Endodermal cell (in vitro differentiated cells): Measurements from ENCODE around the gene CCNI2. TPM values are rescaled to one million over a fixed set of nuclear protein-coding genes. Genes with fewer than 3 reads are reported as not detected.

Source experiments
- DNase-seq: peaks from one replicate; pipeline ENCODE4 v3.0.0-alpha.2; 2017
- H3K27ac ChIP-seq: 2 replicates; pipeline ENCODE4 v1.5.1; 2013; ENCODE audit warnings: mild to moderate bottlenecking, low read depth, low read length, moderate library complexity
- H3K27me3 ChIP-seq: 2 replicates; pipeline ENCODE4 v1.6.1; 2013; ENCODE audit warnings: mild to moderate bottlenecking, low read length, moderate library complexity; ENCODE audit not compliant: insufficient read depth, control insufficient read depth, poor library complexity, severe bottlenecking
- H3K36me3 ChIP-seq: 2 replicates; pipeline ENCODE4 v1.7.0; 2013; ENCODE audit warnings: mild to moderate bottlenecking, low read length, moderate library complexity; ENCODE audit not compliant: control insufficient read depth, insufficient read depth
- H3K4me1 ChIP-seq: one replicate; pipeline ENCODE4 v1.7.0; 2013; ENCODE audit warnings: low read length; ENCODE audit not compliant: control insufficient read depth, insufficient read depth
- H3K4me3 ChIP-seq: 2 replicates; pipeline ENCODE4 v1.5.1; 2013; ENCODE audit warnings: mild to moderate bottlenecking, low read length, moderate library complexity
- H3K9ac ChIP-seq: 2 replicates; pipeline ENCODE4 v1.6.1; 2013; ENCODE audit warnings: mild to moderate bottlenecking, low read length, moderate library complexity; ENCODE audit not compliant: poor library complexity, severe bottlenecking; ENCODE audit errors: extremely low read depth
- H3K9me3 ChIP-seq: 2 replicates; pipeline ENCODE4 v1.6.1; 2013; ENCODE audit warnings: mild to moderate bottlenecking, low read length, moderate library complexity; ENCODE audit not compliant: control insufficient read depth
- H3K27ac Mint-ChIP-seq: 2 replicates; pipeline ENCODE4 v1.8.0; 2020; ENCODE audit warnings: mixed read lengths
- H3K27me3 Mint-ChIP-seq: 2 replicates; pipeline ENCODE4 v1.8.0; 2021; ENCODE audit warnings: mild to moderate bottlenecking, mixed read lengths; ENCODE audit not compliant: insufficient read depth
- H3K36me3 Mint-ChIP-seq: 2 replicates; pipeline ENCODE4 v1.8.0; 2020; ENCODE audit warnings: low read depth, mixed read lengths
- H3K4me1 Mint-ChIP-seq: 2 replicates; pipeline ENCODE4 v1.8.0; 2020; ENCODE audit warnings: mixed read lengths
- H3K4me3 Mint-ChIP-seq: 2 replicates; pipeline ENCODE4 v1.8.0; 2020; ENCODE audit warnings: mild to moderate bottlenecking, moderate library complexity, mixed read lengths
- H3K9me3 Mint-ChIP-seq: 2 replicates; pipeline ENCODE4 v1.8.0; 2020; ENCODE audit warnings: mild to moderate bottlenecking, mixed read lengths
- WGBS, 2 experiments: methylation state at CpG; one replicate each; pipeline versions ENCODE4 v1.1.5 to v1.1.7; 2013; ENCODE audit warnings: missing lambda C conversion rate in 2 of 2, mixed read lengths in 1 of 2; ENCODE audit not compliant: insufficient coverage in 1 of 2, insufficient read length in 1 of 2; 5-methylcytosine and 5-hydroxymethylcytosine counted together
- total RNA-seq, 2 donors: library from RNA; stranded (reverse); fragmentation: NEBNext Ultra II Directional in 1 of 2; extraction: Animal tissue kit (Norgen Biotek cat#: 25700) in 1 of 2; gene quantifications; 2 replicates in 1 of 2; 3 replicates in 1 of 2; pipeline ENCODE4 v1.2.1, GENCODE V29; 2021
- TF ChIP-seq, protein P1 (sequence below): fragments of 200-600 bp; sonication (generic); conservative IDR thresholded peaks from 2 replicates; pipeline ENCODE4 v1.5.0; 2021; ENCODE audit warnings: antibody characterized with exemption, mild to moderate bottlenecking

The CCNI2 gene
- total RNA-seq, 2 donors from 2014 or later: 1.2 to 1.3 TPM

- no peaks in the 10 kb centered on the region for H3K36me3 Mint-ChIP-seq
- H3K4me3 Mint-ChIP-seq: no peak overlapping the region
- H3K9me3 Mint-ChIP-seq: no peaks in the 10 kb centered on the region
- Histone ChIP-seq H3K9me3 (no peaks in the 10 kb centered on the region), H3K9ac (no peak overlapping the region), H3K4me3 (no peak overlapping the region), H3K27ac (no peak overlapping the region), H3K36me3 (no peaks in the 10 kb centered on the region), H3K27me3 (peaks cover 57% of the 10 kb centered on the region), H3K4me1 (no peaks in the 10 kb centered on the region)
- peaks cover 53% of the 10 kb centered on the region for H3K27me3 Mint-ChIP-seq
- TF ChIP-seq, protein P1, sequence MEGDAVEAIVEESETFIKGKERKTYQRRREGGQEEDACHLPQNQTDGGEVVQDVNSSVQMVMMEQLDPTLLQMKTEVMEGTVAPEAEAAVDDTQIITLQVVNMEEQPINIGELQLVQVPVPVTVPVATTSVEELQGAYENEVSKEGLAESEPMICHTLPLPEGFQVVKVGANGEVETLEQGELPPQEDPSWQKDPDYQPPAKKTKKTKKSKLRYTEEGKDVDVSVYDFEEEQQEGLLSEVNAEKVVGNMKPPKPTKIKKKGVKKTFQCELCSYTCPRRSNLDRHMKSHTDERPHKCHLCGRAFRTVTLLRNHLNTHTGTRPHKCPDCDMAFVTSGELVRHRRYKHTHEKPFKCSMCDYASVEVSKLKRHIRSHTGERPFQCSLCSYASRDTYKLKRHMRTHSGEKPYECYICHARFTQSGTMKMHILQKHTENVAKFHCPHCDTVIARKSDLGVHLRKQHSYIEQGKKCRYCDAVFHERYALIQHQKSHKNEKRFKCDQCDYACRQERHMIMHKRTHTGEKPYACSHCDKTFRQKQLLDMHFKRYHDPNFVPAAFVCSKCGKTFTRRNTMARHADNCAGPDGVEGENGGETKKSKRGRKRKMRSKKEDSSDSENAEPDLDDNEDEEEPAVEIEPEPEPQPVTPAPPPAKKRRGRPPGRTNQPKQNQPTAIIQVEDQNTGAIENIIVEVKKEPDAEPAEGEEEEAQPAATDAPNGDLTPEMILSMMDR: no peak
- 76 to 97% methylated on average over 3 to 4 of the region's 4 CpGs for WGBS, 2 experiments
- H3K27ac Mint-ChIP-seq: no peak overlapping the region
- H3K4me1 Mint-ChIP-seq: no peaks in the 10 kb centered on the region
- DNase-seq: no peak
Measured at GRCh38 chr5:132781029-132781428, 33.8 kb downstream of the CCNI2 start.

DNA sequence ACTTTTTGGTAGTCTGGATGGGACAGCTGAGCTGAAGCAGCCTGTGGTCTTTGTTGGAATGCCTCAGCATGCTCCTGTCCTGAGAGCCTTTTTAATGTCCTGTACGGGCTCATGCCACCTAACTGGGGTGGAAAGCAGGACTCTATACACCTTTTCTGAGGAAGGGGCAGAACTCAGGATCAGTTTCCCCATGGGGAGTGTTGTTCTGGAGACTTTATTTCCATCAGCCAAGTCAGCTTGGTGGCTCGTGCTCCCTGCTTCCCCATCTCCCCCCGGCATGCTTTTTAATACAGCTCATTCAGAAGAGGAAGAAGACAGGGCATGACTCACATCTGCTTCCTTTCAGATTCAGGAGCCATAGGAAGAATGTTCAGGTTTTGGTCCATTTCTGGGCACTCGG lies 34.9 kb downstream of the CCNI2 start:
- Mint-ChIP-seq H3K4me1 (peaks cover under 1% of the 10 kb centered on the region), H3K27ac (no peak overlapping the region), H3K4me3 (no peak overlapping the region), H3K27me3 (peaks cover 49% of the 10 kb centered on the region), H3K9me3 (no peaks in the 10 kb centered on the region), H3K36me3 (no peaks in the 10 kb centered on the region)
- Histone ChIP-seq H3K9ac (no peak overlapping the region), H3K9me3 (no peaks in the 10 kb centered on the region), H3K27ac (no peak overlapping the region), H3K4me1 (no peaks in the 10 kb centered on the region), H3K4me3 (no peak overlapping the region), H3K27me3 (peaks cover 55% of the 10 kb centered on the region), H3K36me3 (no peaks in the 10 kb centered on the region)
- WGBS, 2 experiments: 55 to 83% methylated on average over 3 to 4 of the region's 4 CpGs
- TF ChIP-seq, protein P1: no peak
- no peak for DNase-seq

GRCh38 chr5:132785365-132785764 lies 38.1 kb downstream of the CCNI2 start:
- DNase-seq: no peak
- H3K9me3 ChIP-seq: no peaks in the 10 kb centered on the region
- peaks cover 25% of the 10 kb centered on the region for H3K4me1 Mint-ChIP-seq
- no peak overlapping the region for H3K4me3 ChIP-seq
- no peak overlapping the region for H3K27ac ChIP-seq
- no peak overlapping the region for H3K27ac Mint-ChIP-seq
- peaks cover 24% of the 10 kb centered on the region for H3K27me3 ChIP-seq
- H3K9me3 Mint-ChIP-seq: no peaks in the 10 kb centered on the region
- H3K9ac ChIP-seq: no peak overlapping the region
- peaks cover 27% of the 10 kb centered on the region for H3K27me3 Mint-ChIP-seq
- H3K4me3 Mint-ChIP-seq: no peak overlapping the region
- H3K36me3 ChIP-seq: no peaks in the 10 kb centered on the region
- peaks cover 5% of the 10 kb centered on the region for H3K4me1 ChIP-seq
- WGBS, 2 experiments: 50 to 82% methylated on average over 1 to 5 of the region's 5 CpGs
- TF ChIP-seq, protein P1: no peak
- no peaks in the 10 kb centered on the region for H3K36me3 Mint-ChIP-seq
